K562 (cell line): Measurements from ENCODE around the gene SF3A2. TPM values are rescaled to one million over a fixed set of nuclear protein-coding genes. Genes with fewer than 3 reads are reported as not detected.

ENCODE experiments used
- ARID3A ChIP-seq: IDR thresholded peaks from 2 replicates; pipeline ENCODE4 v1.6.1; 2012; ENCODE audit warnings: low read depth, low read length, improper control_type of control experiment, borderline replicate concordance
- DEAF1 ChIP-seq: fragments of 450-650 bp; formaldehyde crosslinking; IDR thresholded peaks from 2 replicates; pipeline ENCODE4 v1.4.0; 2020; ENCODE audit warnings: mild to moderate bottlenecking, moderate library complexity
- KLF10 ChIP-seq: fragments of 250-450 bp; sonication (Bioruptor Pico); IDR thresholded peaks from 2 replicates; pipeline ENCODE4 v1.6.1; 2021; ENCODE audit warnings: matching md5 sums
- MEIS2 ChIP-seq: fragments of 450-650 bp; IDR thresholded peaks from 2 replicates; pipeline ENCODE4 v1.6.1; 2014; ENCODE audit warnings: mild to moderate bottlenecking; ENCODE audit not compliant: partially characterized antibody
- MTA3 ChIP-seq: fragments of 450-650 bp; formaldehyde crosslinking; IDR thresholded peaks from 2 replicates; pipeline ENCODE4 v1.6.1; 2017; ENCODE audit warnings: mild to moderate bottlenecking, borderline replicate concordance
- NFYB ChIP-seq: IDR thresholded peaks from 2 replicates; pipeline ENCODE4 v1.6.1; 2011; ENCODE audit warnings: mild to moderate bottlenecking, moderate library complexity; ENCODE audit not compliant: insufficient read length; ENCODE audit errors: extremely low read depth
- POLR2B ChIP-seq: fragments of 450-650 bp; IDR thresholded peaks from 2 replicates; pipeline ENCODE4 v1.6.1; 2018; ENCODE audit warnings: low read depth; ENCODE audit not compliant: partially characterized antibody
- RFX7 ChIP-seq: fragments of 250-450 bp; sonication (Bioruptor Pico); IDR thresholded peaks from 2 replicates; pipeline ENCODE4 v1.5.1; 2021; ENCODE audit warnings: mild to moderate bottlenecking
- RHOXF2B ChIP-seq: fragments of 250-450 bp; sonication (Bioruptor Pico); conservative IDR thresholded peaks from 2 replicates; pipeline ENCODE4 v1.5.1; 2021
- SLC30A9 ChIP-seq: fragments of 250-450 bp; sonication (Bioruptor Pico); IDR thresholded peaks from 2 replicates; pipeline ENCODE4 v1.8.0; 2022; ENCODE audit warnings: mild to moderate bottlenecking, moderate library complexity
- ZKSCAN8 ChIP-seq: fragments of 200-800 bp; sonication (Bioruptor generic); IDR thresholded peaks from 2 replicates; pipeline ENCODE4 v1.6.1; 2016; ENCODE audit warnings: missing genetic modification characterization, missing compliant biosample characterization
- ZNF583 ChIP-seq: fragments of 250-450 bp; sonication (Bioruptor Pico); IDR thresholded peaks from 2 replicates; pipeline ENCODE4 v1.4.0; 2020
- polyA plus RNA-seq, 8 experiments: library from polyadenylated mRNA; depleted of rRNA in 4 of 8; stranded (reverse) in 5 of 8; unstranded in 3 of 8; fragments of >200 nt; fragmentation: Nextera tagmentation in 2 of 8; fragmentation: Illumina TruSeq in 1 of 8; extraction: Ambion mirVana in 2 of 8; extraction: Trizol in 1 of 8; gene quantifications; 2 replicates each; pipeline versions ENCODE4 v1.2.1 to v1.2.3, GENCODE V29; 2011 to 2014; ENCODE audit warnings: inconsistent platforms in 1 of 8, missing spikeins in 1 of 8
- total RNA-seq, 7 experiments: library from RNA; depleted of rRNA in 6 of 7; stranded (reverse); fragments of >200 nt in 6 of 7; fragmentation: Illumina TruSeq in 2 of 7; extraction: Trizol in 2 of 7; gene quantifications; 2 replicates each; pipeline versions ENCODE4 v1.2.1 to v1.2.3, GENCODE V29; 2011 to 2021; ENCODE audit warnings: low replicate concordance in 1 of 7
- TF ChIP-seq, protein P1 (sequence below), 3 experiments: fragments of 200-800 bp in 1 of 3; fragments of 250-450 bp in 1 of 3; fragments of 450-650 bp in 1 of 3; sonication (Bioruptor Pico) in 1 of 3; sonication (Bioruptor generic) in 1 of 3; formaldehyde crosslinking in 1 of 3; IDR thresholded peaks; 2 replicates each; pipeline versions ENCODE4 v1.6.1 to v1.8.0; 2016 to 2022; ENCODE audit warnings: mild to moderate bottlenecking in 2 of 3, missing genetic modification characterization in 2 of 3, missing compliant biosample characterization in 1 of 3, moderate library complexity in 1 of 3
- TF ChIP-seq, protein P2 (sequence below): fragments of 200-400 bp; formaldehyde crosslinking; IDR thresholded peaks from 2 replicates; pipeline ENCODE4 v1.6.1; 2017; ENCODE audit warnings: mild to moderate bottlenecking, low read depth, low read length, moderate library complexity

The SF3A2 gene
- total and polyA plus RNA-seq, 9 of the 15 experiments (the other 6 are each of a cell fraction or from before 2014, with no cell fraction given), result 0.17 to 194 (median 22.8) TPM

DNA sequence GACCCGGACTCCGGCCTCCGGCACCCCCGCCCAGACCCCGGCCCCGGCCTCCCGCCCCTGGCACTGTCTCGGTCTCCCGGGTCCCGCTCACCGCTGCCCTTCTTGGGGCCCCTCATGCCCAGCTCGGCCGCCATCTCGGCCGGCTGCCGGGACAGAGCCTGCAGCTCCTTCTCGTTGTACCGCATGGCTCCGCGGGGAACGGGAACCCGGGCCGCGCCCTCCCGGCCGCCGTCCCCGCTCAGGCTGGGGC is 635 bp upstream of the SF3A2 start (continued):
- TF ChIP-seq DEAF1 (CRISPR knock-in tag) (no peak), KLF10 (CRISPR knock-in tag) (no peak), RHOXF2B (CRISPR knock-in tag) (no peak), POLR2B (no peak), ARID3A (no peak), SLC30A9 (CRISPR knock-in tag) (no peak), ZKSCAN8 (CRISPR knock-in tag) (no peak), NFYB (no peak), MEIS2 (no peak), MTA3 (peak; percentile 86; the same call in 1 of the 2 replicates), ZNF583 (CRISPR knock-in tag) (no peak), RFX7 (CRISPR knock-in tag) (no peak)
- TF ChIP-seq, protein P1, sequence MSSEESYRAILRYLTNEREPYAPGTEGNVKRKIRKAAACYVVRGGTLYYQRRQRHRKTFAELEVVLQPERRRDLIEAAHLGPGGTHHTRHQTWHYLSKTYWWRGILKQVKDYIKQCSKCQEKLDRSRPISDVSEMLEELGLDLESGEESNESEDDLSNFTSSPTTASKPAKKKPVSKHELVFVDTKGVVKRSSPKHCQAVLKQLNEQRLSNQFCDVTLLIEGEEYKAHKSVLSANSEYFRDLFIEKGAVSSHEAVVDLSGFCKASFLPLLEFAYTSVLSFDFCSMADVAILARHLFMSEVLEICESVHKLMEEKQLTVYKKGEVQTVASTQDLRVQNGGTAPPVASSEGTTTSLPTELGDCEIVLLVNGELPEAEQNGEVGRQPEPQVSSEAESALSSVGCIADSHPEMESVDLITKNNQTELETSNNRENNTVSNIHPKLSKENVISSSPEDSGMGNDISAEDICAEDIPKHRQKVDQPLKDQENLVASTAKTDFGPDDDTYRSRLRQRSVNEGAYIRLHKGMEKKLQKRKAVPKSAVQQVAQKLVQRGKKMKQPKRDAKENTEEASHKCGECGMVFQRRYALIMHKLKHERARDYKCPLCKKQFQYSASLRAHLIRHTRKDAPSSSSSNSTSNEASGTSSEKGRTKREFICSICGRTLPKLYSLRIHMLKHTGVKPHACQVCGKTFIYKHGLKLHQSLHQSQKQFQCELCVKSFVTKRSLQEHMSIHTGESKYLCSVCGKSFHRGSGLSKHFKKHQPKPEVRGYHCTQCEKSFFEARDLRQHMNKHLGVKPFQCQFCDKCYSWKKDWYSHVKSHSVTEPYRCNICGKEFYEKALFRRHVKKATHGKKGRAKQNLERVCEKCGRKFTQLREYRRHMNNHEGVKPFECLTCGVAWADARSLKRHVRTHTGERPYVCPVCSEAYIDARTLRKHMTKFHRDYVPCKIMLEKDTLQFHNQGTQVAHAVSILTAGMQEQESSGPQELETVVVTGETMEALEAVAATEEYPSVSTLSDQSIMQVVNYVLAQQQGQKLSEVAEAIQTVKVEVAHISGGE (CRISPR knock-in tag; IDR thresholded peaks at IDR 0.05), result no peak
- TF ChIP-seq, protein P2, sequence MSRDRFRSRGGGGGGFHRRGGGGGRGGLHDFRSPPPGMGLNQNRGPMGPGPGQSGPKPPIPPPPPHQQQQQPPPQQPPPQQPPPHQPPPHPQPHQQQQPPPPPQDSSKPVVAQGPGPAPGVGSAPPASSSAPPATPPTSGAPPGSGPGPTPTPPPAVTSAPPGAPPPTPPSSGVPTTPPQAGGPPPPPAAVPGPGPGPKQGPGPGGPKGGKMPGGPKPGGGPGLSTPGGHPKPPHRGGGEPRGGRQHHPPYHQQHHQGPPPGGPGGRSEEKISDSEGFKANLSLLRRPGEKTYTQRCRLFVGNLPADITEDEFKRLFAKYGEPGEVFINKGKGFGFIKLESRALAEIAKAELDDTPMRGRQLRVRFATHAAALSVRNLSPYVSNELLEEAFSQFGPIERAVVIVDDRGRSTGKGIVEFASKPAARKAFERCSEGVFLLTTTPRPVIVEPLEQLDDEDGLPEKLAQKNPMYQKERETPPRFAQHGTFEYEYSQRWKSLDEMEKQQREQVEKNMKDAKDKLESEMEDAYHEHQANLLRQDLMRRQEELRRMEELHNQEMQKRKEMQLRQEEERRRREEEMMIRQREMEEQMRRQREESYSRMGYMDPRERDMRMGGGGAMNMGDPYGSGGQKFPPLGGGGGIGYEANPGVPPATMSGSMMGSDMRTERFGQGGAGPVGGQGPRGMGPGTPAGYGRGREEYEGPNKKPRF, result no peak
